IgD-negative memory B cell (primary cell): ENCODE measurements around the gene IGSF6. TPM values are rescaled to one million over a fixed set of nuclear protein-coding genes. Genes with fewer than 3 reads are reported as not detected.
"Not testable (repeated sequence)": the region's sequence is repeated elsewhere in the genome, so short reads cannot be mapped to it uniquely, and the experiment has no call there.

ENCODE experiments used
- H3K27ac Mint-ChIP-seq, 3 donors: one replicate each; pipeline ENCODE4 v1.8.0; 2020 to 2022; ENCODE audit warnings: mild to moderate bottlenecking in 3 of 3, mixed read lengths in 3 of 3, moderate library complexity in 1 of 3
- H3K27me3 Mint-ChIP-seq: one replicate; pipeline ENCODE4 v1.8.0; 2021; ENCODE audit warnings: mixed read lengths
- H3K36me3 Mint-ChIP-seq: one replicate; pipeline ENCODE4 v1.8.0; 2020; ENCODE audit warnings: mild to moderate bottlenecking, mixed read lengths
- H3K4me1 Mint-ChIP-seq, 3 donors: one replicate each; pipeline ENCODE4 v1.8.0; 2020 to 2022; ENCODE audit warnings: mixed read lengths in 3 of 3, mild to moderate bottlenecking in 1 of 3
- H3K4me3 Mint-ChIP-seq, 4 donors: one replicate each; pipeline ENCODE4 v1.8.0; 2020 to 2022; ENCODE audit warnings: mild to moderate bottlenecking in 4 of 4, mixed read lengths in 4 of 4, moderate library complexity in 3 of 4
- H3K9me3 Mint-ChIP-seq, 3 donors: one replicate each; pipeline ENCODE4 v1.8.0; 2020 to 2021; ENCODE audit warnings: mixed read lengths in 3 of 3, mild to moderate bottlenecking in 1 of 3
- polyA plus RNA-seq: library from polyadenylated mRNA; unstranded; fragments of 300-500 nt; fragmentation: Illumina TruSeq; gene quantifications from one replicate; pipeline ENCODE4 v1.2.3, GENCODE V29; 2021

IGSF6 gene
- polyA plus RNA-seq, 1 donor from 2014 or later, result 0.31 TPM

DNA sequence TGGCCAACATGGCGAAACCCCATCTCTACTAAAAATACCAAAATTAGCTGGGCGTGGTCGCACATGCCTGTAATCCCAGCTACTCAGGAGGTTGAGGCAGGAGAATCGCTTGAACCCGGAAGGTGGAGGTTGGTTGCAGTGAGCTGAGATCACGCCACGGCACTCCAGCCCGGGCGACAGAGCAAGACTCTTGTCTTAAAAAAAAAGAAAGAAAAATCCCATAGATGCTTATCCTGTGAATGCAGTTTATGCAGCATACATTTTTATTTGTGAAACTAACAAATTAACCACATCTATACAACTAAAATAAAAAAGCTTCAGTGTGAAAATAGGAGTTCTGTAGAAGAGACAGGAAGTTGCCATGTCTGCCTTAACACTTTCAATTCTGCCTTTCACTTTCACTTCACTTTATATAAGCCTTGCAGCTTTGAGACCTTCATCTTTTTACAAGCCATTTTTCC lies 7.1 kb downstream of the IGSF6 start:
- Mint-ChIP-seq H3K27ac (peak overlapping the region; percentile 87 to 99 (median 94)), H3K4me3 (peak overlapping the region; percentile 79 to 93 (median 84)), H3K4me1 (peaks cover 42 to 55% (median 42%) of the 10 kb centered on the region in 3 donors), H3K9me3 (no peaks in the 10 kb centered on the region), H3K36me3 (no peaks in the 10 kb centered on the region), H3K27me3 (no peaks in the 10 kb centered on the region)

DNA sequence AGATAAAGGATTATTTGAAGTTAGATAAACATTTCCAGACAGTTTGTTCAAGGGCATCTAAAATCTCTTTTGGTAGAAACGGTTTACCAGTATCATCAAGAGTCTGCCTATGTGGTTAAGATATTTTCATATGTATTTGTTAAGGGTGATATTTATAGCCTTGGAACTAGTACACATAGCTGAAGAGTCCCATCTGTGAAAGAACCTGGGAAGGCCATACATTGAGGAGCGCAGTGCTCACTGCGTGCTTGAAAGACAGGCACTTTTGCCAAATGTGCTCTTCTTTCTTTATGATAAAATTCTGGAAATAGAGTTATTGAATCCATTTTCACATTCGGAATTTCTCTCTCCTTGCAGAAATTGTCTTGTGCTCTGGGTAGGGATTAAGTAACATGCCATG lies 7.7 kb downstream of the IGSF6 start:
- peak overlapping the region; percentile 79 to 93 (median 84) for H3K4me3 Mint-ChIP-seq
- peak overlapping the region; percentile 87 to 99 (median 94) for H3K27ac Mint-ChIP-seq
- no peaks in the 10 kb centered on the region for H3K36me3 Mint-ChIP-seq
- no peaks in the 10 kb centered on the region for H3K27me3 Mint-ChIP-seq
- no peaks in the 10 kb centered on the region for H3K9me3 Mint-ChIP-seq
- peaks cover 41 to 55% (median 42%) of the 10 kb centered on the region in 3 donors for H3K4me1 Mint-ChIP-seq

DNA sequence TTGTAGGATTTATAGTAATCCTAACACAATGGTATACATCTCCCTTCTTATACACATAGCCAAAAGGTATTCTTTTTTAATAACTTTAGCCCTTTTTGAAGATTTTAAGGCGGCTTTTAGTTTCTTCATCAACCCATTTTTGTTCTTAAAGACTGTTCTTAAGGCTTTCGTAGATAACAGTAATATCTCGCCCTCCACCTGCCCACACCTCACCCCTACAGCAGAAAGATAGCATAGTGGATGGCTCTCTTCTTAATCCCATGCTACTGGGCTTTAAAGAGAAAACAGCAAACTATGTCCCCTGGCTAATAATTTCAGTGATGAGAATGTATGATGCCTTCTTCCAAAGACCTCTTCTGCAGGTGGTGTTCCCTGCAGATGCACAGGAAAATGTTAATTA lies 8.6 kb downstream of the IGSF6 start:
- Mint-ChIP-seq H3K27me3 (no peaks in the 10 kb centered on the region), H3K4me1 (peaks cover 41 to 51% (median 42%) of the 10 kb centered on the region in 3 donors), H3K27ac (peak overlapping the region in 2 of 3 donors; percentile 87 to 99), H3K4me3 (peak overlapping the region in 3 of 4 donors; percentile 80 to 93 (median 89)), H3K36me3 (no peaks in the 10 kb centered on the region), H3K9me3 (no peaks in the 10 kb centered on the region)

DNA sequence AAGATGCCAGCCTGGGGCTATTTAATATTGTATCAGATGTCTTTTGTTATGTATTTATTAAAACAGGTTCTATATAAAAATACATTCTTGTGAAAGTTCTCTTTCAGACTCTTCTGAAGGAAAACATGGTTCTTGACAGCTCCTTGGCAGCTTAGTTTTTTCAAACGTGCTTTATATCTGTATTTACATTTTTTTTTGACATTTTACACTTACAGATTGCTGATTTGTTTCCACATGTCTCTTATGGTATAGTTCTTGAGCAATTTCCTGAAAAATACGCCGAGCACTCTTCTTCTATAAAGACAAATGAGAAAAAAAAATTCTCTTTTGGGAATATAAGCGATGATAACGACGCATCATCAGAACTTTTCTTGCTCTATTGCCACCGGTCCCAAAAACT lies 9.5 kb downstream of the IGSF6 start:
- peaks cover 36 to 46% (median 41%) of the 10 kb centered on the region in 3 donors for H3K4me1 Mint-ChIP-seq
- no peaks in the 10 kb centered on the region for H3K9me3 Mint-ChIP-seq
- no peak overlapping the region for H3K4me3 Mint-ChIP-seq
- H3K27ac Mint-ChIP-seq, result no peak overlapping the region
- H3K27me3 Mint-ChIP-seq, result no peaks in the 10 kb centered on the region
- no peaks in the 10 kb centered on the region for H3K36me3 Mint-ChIP-seq

DNA sequence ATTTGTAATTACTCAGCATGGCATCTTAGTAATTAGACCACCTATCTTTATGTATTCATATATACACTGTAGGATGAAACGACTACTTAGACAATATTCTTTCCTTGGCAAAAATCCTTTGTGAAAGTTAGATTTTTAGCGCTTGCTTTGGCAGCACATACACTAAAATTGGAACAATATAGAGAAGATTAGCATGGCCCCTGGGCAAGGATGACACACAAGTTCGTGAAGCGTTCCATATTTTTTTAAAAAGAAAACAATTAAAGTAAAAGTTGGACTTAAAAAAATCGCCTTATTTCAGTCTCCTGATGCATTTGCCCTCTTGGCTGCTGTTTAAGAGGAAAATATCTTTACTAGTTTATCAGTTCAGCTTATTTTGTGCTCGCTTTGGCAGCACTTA lies 10.5 kb downstream of the IGSF6 start:
- Mint-ChIP-seq H3K27me3 (no peaks in the 10 kb centered on the region), H3K9me3 (no peaks in the 10 kb centered on the region), H3K27ac (no peak overlapping the region), H3K4me1 (peaks cover 28 to 38% (median 37%) of the 10 kb centered on the region in 3 donors), H3K4me3 (no peak overlapping the region), H3K36me3 (no peaks in the 10 kb centered on the region)

DNA sequence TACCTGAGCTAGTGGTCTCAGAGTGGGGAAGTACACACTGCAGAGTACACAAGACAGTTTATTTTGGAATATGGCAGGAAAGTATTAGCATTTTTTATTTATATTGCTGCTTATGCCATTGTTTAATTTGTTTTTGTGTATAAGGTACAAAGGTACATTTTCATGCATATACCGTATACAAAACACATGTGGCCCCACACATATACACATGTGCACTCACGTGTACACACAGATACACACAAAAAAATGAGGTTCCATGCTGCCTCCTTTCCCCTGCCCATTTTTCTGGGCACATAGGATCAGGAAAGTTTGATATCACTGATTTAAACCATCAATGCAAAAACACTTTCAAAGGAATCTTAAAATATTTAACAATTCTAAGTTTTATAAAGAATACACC lies 12.9 kb downstream of the IGSF6 start:
- Mint-ChIP-seq H3K9me3 (no peaks in the 10 kb centered on the region), H3K27me3 (no peaks in the 10 kb centered on the region), H3K4me3 (no peak overlapping the region), H3K36me3 (no peaks in the 10 kb centered on the region), H3K27ac (no peak overlapping the region), H3K4me1 (peaks cover 15 to 20% (median 18%) of the 10 kb centered on the region in 3 donors)

DNA sequence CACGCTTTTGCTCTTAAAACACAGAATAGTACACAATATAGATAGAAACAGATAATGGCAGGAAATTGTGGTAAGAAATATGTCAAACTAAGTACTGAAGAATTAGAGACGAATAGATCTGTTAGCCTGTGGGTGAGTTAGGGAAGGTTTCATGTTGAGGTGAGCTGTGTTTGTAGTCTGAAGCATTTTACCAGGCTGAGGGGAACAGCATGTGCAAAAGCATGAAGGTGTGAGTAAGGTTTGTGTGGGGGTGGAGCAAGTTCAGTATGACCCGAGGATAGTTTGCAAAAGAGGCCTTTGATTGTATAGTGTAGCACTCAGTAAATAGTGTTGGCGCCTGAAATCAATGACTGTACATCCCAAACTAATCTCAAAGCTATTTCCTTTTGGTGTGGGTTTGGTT lies 13.8 kb downstream of the IGSF6 start:
- Mint-ChIP-seq H3K4me1 (peaks cover 6 to 11% (median 9%) of the 10 kb centered on the region in 3 donors), H3K9me3 (no peaks in the 10 kb centered on the region), H3K27ac (peak overlapping the region in 1 of 3 donors; percentile 10), H3K4me3 (no peak overlapping the region), H3K27me3 (no peaks in the 10 kb centered on the region), H3K36me3 (no peaks in the 10 kb centered on the region)

DNA sequence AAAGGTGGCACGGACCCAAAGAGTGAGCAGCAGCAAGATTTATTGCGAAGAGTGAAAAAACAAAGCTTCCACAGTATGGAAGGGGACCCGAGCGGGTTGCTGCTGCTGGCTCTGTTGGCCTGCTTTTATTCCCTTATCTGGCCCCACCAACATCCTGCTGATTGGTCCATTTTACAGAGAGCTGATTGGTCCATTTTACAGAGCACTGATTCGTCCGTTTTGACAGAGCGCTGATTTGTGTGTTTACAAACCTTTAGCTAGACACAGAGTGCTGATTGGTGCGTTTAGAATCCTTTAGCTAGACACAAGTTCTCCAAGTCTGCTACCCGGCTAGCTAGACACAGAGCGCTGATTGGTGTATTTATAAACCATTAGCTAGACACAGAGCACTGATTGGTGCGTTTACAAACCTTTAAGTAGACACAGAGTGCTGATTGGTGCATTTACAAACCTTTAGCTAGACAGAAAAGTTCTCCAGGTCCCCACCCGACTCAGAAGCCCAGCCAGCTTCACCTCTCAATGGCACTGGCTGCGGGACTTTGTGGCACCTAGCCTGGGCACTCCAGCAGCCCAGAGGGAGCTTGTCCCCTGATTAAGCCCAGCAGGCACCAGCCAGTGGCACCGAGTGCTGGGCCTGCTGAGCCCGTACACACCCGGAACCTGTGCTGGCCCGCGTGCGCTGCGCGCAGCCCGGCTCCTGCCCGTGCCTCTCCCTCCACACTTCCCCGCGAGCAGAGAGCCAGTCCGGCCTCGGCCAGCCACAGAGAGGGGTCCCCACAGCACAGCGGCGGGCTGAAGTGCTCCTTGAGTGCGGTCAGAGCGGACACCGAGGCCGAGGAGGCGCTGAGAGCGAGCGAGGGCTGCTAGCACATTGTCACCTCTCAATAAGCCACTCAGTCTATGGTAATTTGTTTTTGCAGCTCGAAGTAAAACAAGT lies 15.1 kb downstream of the IGSF6 start:
- H3K27me3 Mint-ChIP-seq, result no peaks in the 10 kb centered on the region
- no peaks in the 10 kb centered on the region for H3K36me3 Mint-ChIP-seq
- H3K27ac Mint-ChIP-seq, result no peak overlapping the region
- peaks cover 6 to 11% (median 9%) of the 10 kb centered on the region in 3 donors for H3K4me1 Mint-ChIP-seq
- H3K9me3 Mint-ChIP-seq, result no peaks in the 10 kb centered on the region
- no peak overlapping the region for H3K4me3 Mint-ChIP-seq

DNA sequence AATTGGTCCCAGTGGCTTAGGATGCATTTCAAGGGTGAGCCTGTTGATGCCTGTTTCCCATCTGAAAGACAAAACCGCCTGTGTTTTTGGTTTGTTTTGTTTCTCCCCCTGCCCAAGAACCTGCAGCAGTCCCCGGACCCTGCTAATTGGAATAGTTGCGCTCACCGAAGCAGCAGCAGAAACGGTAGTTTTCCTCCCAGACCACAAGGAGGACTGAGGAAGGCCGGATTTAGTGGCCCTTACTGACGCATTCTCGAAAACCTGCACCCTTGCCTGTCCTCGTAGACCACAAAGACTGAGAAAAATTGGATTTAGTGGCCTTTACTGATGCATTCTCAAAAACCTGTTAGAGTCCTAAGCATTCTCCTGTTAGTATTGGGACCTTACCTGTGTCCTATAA lies 16.7 kb downstream of the IGSF6 start:
- H3K27me3 Mint-ChIP-seq, H3K27ac Mint-ChIP-seq: not testable (repeated sequence)

DNA sequence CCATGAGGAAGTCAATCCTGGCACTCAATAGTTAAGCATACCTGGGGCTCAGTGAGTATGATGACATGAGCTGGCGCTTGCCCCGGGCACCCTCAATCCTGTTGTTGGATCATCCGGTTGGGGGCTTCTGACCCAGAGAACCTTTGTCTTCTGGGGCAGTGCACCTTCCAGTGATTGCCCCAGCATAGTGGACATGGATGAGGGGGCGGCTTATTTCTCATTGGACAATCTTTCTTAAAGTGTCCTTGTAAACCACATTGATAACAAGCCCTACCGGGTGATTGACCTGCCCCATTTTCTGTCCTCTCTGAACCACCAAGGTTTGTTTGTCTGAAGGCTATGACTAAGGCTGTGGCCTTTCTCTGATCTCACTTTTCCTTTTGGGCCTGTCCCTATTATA lies 18.2 kb downstream of the IGSF6 start:
- no peaks in the 10 kb centered on the region for H3K36me3 Mint-ChIP-seq
- H3K4me1 Mint-ChIP-seq, result peaks cover 2 to 6% (median 5%) of the 10 kb centered on the region in 3 donors
- H3K27ac Mint-ChIP-seq, result peak overlapping the region in 1 of 3 donors; percentile 81
- no peaks in the 10 kb centered on the region for H3K9me3 Mint-ChIP-seq
- H3K27me3 Mint-ChIP-seq, result no peaks in the 10 kb centered on the region
- no peak overlapping the region for H3K4me3 Mint-ChIP-seq

More for the DNA sequence above, 16.7 kb downstream of the IGSF6 start:
- H3K4me1 Mint-ChIP-seq, H3K4me3 Mint-ChIP-seq, H3K9me3 Mint-ChIP-seq, H3K36me3 Mint-ChIP-seq: not testable (repeated sequence)

DNA sequence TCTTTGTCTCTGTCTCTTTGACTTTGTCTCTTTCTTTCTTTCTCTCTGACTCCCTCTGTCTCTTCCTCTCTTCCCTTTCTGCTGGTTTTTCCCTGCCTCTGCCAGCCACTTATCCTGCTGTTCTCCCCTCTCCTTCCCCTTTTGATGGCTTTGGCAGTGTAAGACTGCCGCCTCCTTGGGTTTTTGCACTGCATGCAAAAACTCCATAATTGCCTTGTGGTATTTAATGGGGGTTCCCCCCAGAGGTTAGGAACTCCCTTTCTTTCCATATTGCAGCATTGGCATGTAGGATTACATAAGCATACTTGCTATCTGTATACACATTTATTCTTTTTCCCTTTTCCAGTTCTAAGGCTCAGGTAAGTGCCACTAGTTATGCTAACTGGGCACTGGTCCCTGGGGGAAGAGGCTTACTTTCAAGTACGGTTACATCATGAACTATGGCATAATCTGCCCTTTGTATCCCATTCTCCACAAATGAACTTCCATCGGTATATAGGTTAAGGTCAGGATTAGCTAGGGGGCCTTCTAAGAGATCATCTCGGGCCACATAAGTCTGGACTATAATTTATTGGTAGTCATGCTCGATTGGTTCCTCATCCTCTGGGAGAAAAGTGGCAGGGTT lies 20.3 kb downstream of the IGSF6 start:
- not testable (repeated sequence) for H3K27me3 Mint-ChIP-seq, H3K36me3 Mint-ChIP-seq, H3K9me3 Mint-ChIP-seq, H3K4me1 Mint-ChIP-seq, H3K4me3 Mint-ChIP-seq
- peak overlapping the region in 1 of 3 donors; percentile 23 for H3K27ac Mint-ChIP-seq

DNA sequence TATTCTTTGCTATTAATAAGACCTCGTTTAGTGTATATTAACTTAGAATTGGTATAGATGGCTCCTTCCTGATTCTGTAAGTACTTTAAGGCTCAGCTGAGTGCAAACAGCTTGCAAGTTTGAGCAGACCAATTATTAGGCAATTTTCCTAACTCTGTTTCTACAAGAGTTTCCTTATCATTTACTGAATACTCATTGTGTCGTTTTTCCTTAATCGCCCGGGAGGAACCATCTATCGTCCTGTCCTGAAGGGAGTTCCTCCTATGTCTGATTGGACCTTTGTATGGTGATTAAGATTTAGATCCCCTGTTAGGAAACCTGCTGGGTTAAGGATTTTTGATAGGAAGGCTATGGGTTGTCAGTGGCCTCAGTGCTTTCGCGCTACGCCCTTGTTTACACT lies 21.0 kb downstream of the IGSF6 start:
- not testable (repeated sequence) for H3K4me3 Mint-ChIP-seq, H3K27ac Mint-ChIP-seq, H3K9me3 Mint-ChIP-seq, H3K27me3 Mint-ChIP-seq, H3K4me1 Mint-ChIP-seq, H3K36me3 Mint-ChIP-seq

DNA sequence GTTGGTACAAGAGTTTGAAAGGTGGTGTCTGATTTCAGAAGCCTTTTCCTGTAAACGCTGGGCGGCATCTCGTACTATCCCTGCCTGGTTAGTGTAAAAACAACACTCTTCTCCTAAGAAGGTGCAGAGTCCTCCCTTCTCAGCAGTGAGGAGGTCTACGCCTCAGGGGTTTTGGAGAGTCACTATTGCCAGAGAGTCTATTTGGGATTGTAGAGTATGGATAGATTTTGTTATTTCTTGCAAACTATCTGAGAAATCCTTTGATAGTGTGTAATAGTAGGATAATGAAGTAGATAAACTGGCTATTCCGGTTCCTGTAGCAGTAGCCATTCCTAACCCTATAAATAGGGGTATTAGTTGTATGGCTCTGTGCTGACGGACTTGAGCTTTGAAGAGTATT lies 21.5 kb downstream of the IGSF6 start:
- not testable (repeated sequence) for H3K27me3 Mint-ChIP-seq, H3K9me3 Mint-ChIP-seq, H3K27ac Mint-ChIP-seq, H3K4me3 Mint-ChIP-seq, H3K4me1 Mint-ChIP-seq, H3K36me3 Mint-ChIP-seq

DNA sequence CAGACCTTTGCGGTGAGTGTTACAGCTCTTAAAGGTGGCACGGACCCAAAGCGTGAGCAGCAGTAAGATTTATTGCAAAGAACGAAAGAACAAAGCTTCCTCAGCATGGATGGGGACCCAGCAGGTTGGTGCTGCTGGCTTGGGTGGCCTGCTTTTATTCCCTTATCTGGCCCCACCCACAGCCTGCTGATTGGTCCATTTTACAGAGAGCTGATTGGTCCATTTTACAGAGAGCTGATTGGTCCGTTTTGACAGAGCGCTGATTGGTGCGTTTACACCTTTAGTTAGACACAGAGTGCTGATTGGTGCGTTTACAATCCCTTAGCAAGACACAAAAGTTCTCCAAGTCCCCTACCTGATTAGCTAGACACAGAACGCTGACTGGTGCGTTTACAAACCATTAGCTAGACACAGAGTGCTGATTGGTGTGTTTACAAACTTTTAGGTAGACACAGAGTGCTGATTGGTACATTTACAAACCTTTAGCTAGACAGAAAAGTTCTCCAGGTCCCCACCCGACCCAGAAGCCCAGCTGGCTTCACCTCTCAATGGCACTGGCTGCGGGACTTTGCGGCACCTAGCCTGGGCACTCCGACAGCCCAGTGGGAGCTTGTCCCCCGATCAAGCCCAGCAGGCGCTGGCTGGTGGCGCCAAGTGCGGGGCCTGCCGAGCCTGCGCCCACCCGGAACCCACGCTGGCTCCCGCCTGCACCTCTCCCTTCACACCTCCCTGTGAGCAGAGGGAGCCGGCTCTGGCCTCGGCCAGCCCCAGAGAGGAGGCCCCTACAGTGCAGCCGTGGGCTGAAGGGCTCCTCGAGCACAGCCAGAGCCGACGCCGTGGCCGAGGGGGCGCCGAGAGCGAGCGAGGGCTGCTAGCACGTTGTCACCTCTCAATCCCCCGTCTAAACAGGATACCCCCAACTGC lies 22.5 kb downstream of the IGSF6 start:
- H3K9me3 Mint-ChIP-seq, H3K4me3 Mint-ChIP-seq, H3K36me3 Mint-ChIP-seq, H3K27ac Mint-ChIP-seq, H3K4me1 Mint-ChIP-seq, H3K27me3 Mint-ChIP-seq: not testable (repeated sequence)

DNA sequence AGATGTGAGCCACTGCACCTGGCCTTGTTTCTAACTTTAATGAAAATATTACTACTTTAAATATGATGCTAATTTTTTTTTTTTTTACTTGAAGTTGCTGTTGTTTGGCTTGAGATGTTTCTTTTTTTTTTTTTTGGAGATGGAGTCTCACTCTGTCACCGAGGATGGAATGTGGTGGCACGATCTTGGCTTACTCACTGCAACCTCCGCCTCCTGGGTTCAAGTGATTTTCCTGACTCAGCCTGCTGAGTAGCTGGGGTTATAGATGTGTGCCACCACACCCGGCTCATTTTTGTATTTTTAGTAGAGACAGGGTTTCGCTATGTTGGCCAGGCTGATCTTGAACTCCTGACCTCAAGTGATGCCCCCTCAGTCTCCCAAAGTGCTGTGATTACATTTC lies 23.6 kb downstream of the IGSF6 start:
- peaks cover 5% of the 10 kb centered on the region for H3K36me3 Mint-ChIP-seq

More for the DNA sequence above, 23.6 kb downstream of the IGSF6 start:
- no peak overlapping the region for H3K4me3 Mint-ChIP-seq
- peaks cover 2 to 6% (median 4%) of the 10 kb centered on the region in 3 donors for H3K4me1 Mint-ChIP-seq
- H3K27me3 Mint-ChIP-seq, result no peaks in the 10 kb centered on the region
- no peaks in the 10 kb centered on the region for H3K9me3 Mint-ChIP-seq
- no peak overlapping the region for H3K27ac Mint-ChIP-seq
